HFFc6 (cell line): ENCODE data around the gene TBP. TPM values are rescaled to one million over a fixed set of nuclear protein-coding genes. Genes with fewer than 3 reads are reported as not detected.

Experiments
- DNase-seq: peaks from one replicate; pipeline ENCODE4 v3.0.0-alpha.2; 2018
- H3K27ac Mint-ChIP-seq: 2 replicates; pipeline ENCODE4 v1.8.0; 2020; ENCODE audit warnings: mild to moderate bottlenecking, mixed read lengths
- H3K27me3 Mint-ChIP-seq: 2 replicates; pipeline ENCODE4 v1.8.0; 2021; ENCODE audit warnings: mild to moderate bottlenecking, moderate library complexity, mixed read lengths; ENCODE audit not compliant: insufficient read depth
- H3K36me3 Mint-ChIP-seq: 2 replicates; pipeline ENCODE4 v1.8.0; 2021; ENCODE audit warnings: low read depth, mixed read lengths
- H3K4me1 Mint-ChIP-seq: 2 replicates; pipeline ENCODE4 v1.8.0; 2020; ENCODE audit warnings: low read depth, mixed read lengths
- H3K4me3 Mint-ChIP-seq: 2 replicates; pipeline ENCODE4 v1.8.0; 2020; ENCODE audit warnings: mild to moderate bottlenecking, moderate library complexity, mixed read lengths
- H3K9me3 Mint-ChIP-seq: 2 replicates; pipeline ENCODE4 v1.8.0; 2020; ENCODE audit warnings: mild to moderate bottlenecking, mixed read lengths
- CTCF ChIP-seq: fragments of 200-600 bp; sonication (generic); IDR thresholded peaks from 2 replicates; pipeline ENCODE4 v1.5.0; 2021; ENCODE audit warnings: antibody characterized with exemption, mild to moderate bottlenecking
- total RNA-seq, 6 experiments: library from RNA; stranded (reverse); fragmentation: NEBNext Ultra II Directional; extraction: Animal tissue kit (Norgen Biotek cat#: 25700); gene quantifications; 2 replicates in 1 of 6; 3 replicates in 5 of 6; pipeline ENCODE4 v1.2.3, GENCODE V29; 2021

Gene TBP
- total RNA-seq, 6 experiments from 2014 or later = 12.6 to 16.3 (median 14.8) TPM

- peaks cover 42% of the 10 kb centered on the region for H3K36me3 Mint-ChIP-seq
- TF ChIP-seq CTCF = no peak
- H3K27ac Mint-ChIP-seq = no peak overlapping the region; the same call in 1 of the 2 replicates
- H3K4me3 Mint-ChIP-seq = no peak overlapping the region
- peaks cover 12% of the 10 kb centered on the region for H3K4me1 Mint-ChIP-seq
- peaks cover 4% of the 10 kb centered on the region; the same call in 1 of the 2 replicates for H3K27me3 Mint-ChIP-seq
- H3K9me3 Mint-ChIP-seq = no peaks in the 10 kb centered on the region
- no peak for DNase-seq
Observed at GRCh38 chr6:170537329-170537728, 16.8 kb upstream of the TBP start.

- no peak overlapping the region; the same call in 1 of the 2 replicates for H3K27ac Mint-ChIP-seq
- no peak for DNase-seq
- peaks cover 4% of the 10 kb centered on the region; the same call in 1 of the 2 replicates for H3K27me3 Mint-ChIP-seq
- peaks cover 23% of the 10 kb centered on the region for H3K36me3 Mint-ChIP-seq
- H3K4me3 Mint-ChIP-seq = no peak overlapping the region
- no peaks in the 10 kb centered on the region for H3K9me3 Mint-ChIP-seq
- no peaks in the 10 kb centered on the region; the same call in 1 of the 2 replicates for H3K4me1 Mint-ChIP-seq
- no peak for TF ChIP-seq CTCF
Observed at GRCh38 chr6:170542031-170542719, 12.0 kb upstream of the TBP start.

GRCh38 chr6:170545405-170545804 is 8.8 kb upstream of the TBP start:
- no peaks in the 10 kb centered on the region for H3K27me3 Mint-ChIP-seq
- H3K27ac Mint-ChIP-seq = no peak overlapping the region
- TF ChIP-seq CTCF = no peak
- peaks cover 23% of the 10 kb centered on the region for H3K4me1 Mint-ChIP-seq
- H3K36me3 Mint-ChIP-seq = peaks cover 35% of the 10 kb centered on the region
- DNase-seq = no peak
- H3K9me3 Mint-ChIP-seq = no peaks in the 10 kb centered on the region
- no peak overlapping the region for H3K4me3 Mint-ChIP-seq

- H3K36me3 Mint-ChIP-seq = peaks cover 27% of the 10 kb centered on the region
- no peak within 1 kb of the TSS for H3K4me3 Mint-ChIP-seq
- no peaks in the 10 kb centered on the region for H3K9me3 Mint-ChIP-seq
- DNase-seq = peak; percentile 92
- TF ChIP-seq CTCF = no peak; the same call in 1 of the 2 replicates
- no peak within 1 kb of the TSS for H3K27ac Mint-ChIP-seq
- H3K27me3 Mint-ChIP-seq = no peaks in the 10 kb centered on the region; the same call in 1 of the 2 replicates
- peaks cover 18% of the 10 kb centered on the region; the same call in 1 of the 2 replicates for H3K4me1 Mint-ChIP-seq
Observed at GRCh38 chr6:170552765-170553533, 1.2 kb upstream of the TBP start, which contains the start of gene PSMB1. PSMB1 (minus strand) TSS chr6:170553307; CDS start chr6:170553242, 65 bp downstream.

GRCh38 chr6:170553534-170554012 is 596 bp upstream of the TBP start:
- no peak overlapping the region for H3K4me3 Mint-ChIP-seq
- TF ChIP-seq CTCF = no peak
- peaks cover 21% of the 10 kb centered on the region for H3K36me3 Mint-ChIP-seq
- H3K9me3 Mint-ChIP-seq = no peaks in the 10 kb centered on the region
- peak; percentile 31 for DNase-seq
- no peak overlapping the region for H3K27ac Mint-ChIP-seq
- no peaks in the 10 kb centered on the region; the same call in 1 of the 2 replicates for H3K27me3 Mint-ChIP-seq
- H3K4me1 Mint-ChIP-seq = peaks cover 12% of the 10 kb centered on the region; the same call in 1 of the 2 replicates
